Activated gamma-delta T cell (primary cell): ENCODE results near the gene EN2.

ENCODE experiments used
- DNase-seq: peaks from one replicate; lab custom pipeline; 2025; lab: John Stamatoyannopoulos, UW

Gene EN2

DNA sequence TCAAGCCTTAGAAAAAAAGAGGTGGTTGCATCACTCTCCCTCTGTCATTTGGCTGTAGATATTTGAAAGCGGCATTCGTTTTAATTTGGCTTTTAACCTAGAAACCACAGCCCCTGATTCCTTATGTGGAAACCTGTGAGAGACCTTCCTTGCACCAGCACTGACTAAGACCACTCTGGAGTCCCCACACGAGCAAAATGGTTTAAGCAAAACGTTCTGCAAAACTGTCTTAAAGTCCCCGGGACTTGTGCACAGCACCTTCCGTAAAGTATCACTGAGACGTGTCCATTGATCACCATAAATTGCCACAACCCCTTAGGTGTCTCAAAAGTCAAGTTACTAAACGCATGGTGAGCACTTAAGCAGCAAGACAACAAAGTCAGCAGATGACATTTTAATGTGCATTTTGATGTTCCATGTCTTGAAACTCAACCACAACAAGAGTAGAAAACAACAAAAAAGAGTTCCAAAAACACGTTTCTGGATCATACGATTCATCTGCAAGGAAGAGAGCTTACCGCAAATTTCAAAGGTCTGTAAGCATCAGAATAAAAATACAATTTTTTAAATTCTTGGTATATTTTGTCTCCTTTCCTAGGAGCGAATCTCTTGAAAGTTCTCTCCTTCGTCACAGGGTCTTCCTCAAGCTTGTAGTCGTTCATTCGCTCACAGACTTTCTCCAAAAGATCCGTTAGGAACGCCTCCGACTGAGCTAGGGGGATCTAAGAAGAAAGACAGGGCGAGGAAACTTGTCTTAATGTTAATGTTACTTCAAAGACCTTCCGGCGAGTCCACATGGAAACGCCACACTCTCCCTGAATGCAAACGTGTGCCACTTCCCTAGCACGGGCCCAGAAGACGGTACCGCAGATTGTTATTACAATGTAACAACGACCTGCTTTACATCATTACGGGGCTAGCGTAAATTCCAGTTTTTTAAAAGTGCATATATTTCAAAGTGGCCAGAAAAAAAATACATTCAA, 50.7 kb downstream of the EN2 start:
- no peak for DNase-seq

DNA sequence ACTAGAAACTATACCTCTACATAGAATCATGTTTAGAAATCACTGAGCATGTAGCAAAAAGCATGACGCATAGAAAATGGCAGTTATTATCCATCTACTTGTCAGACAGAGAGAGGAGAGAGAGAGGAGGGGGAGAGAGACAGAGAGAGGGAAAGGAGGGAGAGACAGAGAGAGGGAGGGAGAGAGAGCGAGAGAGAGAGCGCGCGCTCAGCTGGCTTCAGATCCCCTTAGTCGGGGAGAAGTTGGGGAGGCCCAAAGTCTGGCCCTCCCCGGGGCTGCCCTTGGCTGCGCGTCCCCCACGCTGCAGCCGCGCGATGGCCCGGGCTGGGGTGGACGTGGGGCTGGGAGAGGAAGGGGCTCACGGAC, 51.4 kb downstream of the EN2 start:
- DNase-seq = no peak

DNA sequence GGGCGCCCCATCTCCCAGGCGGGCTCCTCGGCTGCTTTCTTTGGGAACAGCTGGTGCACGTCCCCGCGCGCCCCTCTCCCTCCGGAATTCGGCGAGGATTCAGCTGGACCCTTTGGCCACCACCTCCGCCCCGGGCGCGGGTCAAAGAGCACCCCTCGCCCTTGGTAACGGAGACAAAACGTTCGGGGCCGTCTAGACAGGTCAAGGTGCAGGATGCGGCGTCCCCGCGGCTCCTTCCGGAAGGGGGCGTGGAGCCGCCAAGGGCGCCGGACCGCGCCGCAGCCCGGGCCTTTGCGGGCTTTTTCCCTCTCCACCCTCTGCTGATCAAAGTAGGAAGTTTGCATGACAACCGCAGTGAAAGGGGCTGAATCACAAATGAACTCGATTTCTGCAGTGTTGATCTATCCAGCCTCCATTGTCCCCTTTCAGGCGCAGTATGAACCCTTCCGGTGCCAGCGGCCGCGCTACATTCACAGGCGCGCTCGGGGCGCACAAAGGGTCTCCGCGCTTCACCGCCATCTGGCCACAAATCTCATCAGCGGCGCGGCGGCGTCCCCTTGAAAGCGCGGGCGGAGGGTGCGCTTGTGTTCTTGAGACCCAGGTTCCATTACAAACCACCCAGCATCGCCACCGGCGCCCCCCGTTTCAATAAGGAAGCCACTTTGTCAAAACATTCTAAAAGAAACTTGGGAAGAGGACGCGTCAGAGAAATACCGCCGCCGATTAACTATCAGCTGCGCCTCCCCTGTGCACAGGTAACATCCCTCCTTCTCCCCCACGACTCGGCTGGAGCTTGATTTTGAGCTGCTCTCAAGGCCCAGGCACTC, 52.0 kb downstream of the EN2 start:
- DNase-seq = no peak

DNA sequence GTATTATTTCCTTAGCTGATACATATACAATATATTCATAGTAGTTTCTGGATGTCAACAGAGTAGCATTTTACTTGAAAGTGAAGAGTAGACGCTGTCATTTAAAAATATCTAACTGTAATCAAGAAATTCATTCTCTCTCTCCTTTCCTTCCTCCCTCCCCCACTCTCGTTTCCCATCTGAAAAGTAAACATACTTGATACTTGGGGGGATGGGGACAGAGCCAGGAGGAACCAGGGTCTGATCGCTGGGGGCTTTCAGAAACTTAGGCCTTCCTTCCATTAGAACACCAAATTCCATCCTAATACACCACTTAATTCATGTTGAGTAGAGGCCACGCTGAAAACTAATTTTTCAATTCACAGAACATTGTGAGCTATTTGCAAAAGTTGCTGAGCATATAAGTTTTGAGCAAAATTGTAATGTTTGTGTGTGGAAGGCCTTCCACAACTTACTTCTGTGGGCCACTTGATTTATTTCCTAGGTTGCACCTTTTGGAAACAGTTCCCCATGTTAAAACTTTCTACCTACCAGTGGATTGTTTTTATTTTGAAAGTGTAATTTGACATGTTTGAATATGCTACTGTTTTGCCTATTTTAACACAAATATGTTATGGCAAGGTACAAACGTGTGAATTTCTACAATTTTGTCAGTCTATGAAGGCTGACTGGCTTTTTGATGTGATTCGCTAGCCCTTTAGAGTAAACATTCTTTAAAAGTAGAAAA, 53.2 kb downstream of the EN2 start:
- no peak for DNase-seq

DNA sequence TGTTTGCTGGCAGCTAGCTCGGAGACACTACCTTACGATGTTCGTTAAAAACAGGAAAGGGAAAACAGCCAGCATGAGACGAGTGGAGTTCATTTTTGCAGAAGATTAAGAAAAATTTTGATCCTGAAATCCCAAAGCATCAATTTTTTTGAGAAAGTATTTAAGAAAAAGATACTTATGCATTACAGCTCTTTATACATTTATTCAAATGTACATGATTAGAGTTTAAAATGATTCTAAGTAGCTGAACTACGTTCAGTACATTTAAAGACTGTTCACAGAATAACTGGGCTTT, 53.7 kb downstream of the EN2 start:
- no peak for DNase-seq

DNA sequence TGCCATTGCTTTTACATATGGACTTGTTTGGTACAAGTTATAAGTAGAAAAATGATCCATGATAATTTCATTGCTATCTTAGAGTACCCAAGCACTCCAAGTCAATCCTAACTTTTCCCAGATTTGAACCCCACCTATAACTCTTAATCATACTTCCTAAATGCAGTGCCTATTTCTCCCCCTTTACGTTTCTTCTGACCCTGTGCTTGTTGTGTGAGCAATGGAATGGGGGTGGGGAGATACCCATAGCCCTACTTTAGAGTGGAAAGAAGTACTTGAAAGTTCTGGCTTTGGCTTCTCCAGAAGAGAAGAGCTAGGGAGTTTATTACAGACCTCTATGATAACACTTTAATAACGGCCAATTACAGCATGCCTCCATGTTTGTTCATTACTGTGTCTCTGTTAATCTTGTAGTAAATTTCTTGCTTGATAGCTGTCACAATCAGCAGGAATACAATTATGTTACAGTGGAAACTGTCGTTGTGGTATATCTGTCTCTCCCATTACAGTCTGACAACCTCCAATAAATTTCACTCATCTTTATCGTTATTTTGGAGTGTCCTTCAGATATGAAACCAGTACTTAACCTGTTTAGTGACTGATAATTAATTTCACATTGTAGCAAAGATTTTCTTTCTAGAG, 54.4 kb downstream of the EN2 start:
- DNase-seq = no peak

DNA sequence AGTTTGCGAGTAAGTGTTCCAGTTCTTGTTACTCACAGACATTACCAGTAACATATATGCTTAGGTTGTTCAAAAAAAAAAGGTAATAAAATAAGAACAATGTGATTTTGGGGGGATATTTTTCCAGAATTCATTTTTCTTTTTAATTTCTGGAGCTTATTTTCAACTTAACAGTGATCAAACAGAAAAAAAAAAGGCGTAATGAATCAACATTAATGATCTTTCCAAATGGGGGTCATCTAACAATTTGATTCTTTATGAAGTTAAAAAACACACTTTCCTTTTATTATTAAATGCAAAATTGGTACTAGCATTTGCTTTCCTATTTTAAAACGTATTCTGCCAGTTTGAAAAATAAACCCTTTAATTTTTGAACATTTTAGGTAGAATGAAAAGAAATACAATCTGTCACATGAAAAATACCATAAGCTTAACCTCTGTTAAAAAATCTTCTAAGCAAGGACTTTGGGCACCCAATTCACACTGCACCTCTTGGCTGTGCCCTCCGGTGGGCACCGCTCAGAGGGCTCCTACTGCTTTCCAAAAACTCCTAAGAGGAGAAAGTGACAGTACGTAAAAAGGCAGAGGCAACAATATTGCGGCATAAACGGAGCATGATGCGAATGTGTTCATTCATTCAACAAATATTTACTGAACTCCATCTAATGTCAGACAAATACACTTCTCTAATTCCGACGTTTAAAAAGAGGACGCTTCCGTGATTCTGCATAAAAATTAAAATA, 55.8 kb downstream of the EN2 start:
- no peak for DNase-seq

DNA sequence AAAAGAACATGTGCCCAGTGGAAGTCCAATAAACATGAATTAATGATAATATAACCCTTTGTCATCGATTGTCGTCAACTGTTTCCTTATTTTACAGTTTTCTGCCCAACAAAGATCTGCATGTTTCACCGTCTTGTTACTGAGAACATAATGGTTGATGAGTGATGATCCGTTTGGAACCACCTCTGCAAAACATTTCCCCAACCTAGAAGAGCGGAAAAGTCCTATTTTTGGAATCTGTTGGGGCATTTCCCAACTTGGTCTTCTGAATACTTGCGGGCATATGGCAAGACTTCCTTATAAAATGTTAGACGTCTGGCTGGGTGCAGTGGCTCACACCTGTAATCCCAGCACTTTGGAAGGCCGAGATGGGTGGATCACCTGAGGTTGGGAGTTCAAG, 56.4 kb downstream of the EN2 start:
- DNase-seq = no peak
